CD4-positive, alpha-beta T cell treated with Interleukin-4 for 4 hours (primary cell): ENCODE measurements around the gene PPARG.
"Not testable (repeated sequence)": the region's sequence is repeated elsewhere in the genome, so short reads cannot be mapped to it uniquely, and the experiment has no call there.

Source experiments
- DNase-seq: peaks from one replicate; pipeline ENCODE4 v3.0.0-alpha.2; 2020

The PPARG gene

DNA sequence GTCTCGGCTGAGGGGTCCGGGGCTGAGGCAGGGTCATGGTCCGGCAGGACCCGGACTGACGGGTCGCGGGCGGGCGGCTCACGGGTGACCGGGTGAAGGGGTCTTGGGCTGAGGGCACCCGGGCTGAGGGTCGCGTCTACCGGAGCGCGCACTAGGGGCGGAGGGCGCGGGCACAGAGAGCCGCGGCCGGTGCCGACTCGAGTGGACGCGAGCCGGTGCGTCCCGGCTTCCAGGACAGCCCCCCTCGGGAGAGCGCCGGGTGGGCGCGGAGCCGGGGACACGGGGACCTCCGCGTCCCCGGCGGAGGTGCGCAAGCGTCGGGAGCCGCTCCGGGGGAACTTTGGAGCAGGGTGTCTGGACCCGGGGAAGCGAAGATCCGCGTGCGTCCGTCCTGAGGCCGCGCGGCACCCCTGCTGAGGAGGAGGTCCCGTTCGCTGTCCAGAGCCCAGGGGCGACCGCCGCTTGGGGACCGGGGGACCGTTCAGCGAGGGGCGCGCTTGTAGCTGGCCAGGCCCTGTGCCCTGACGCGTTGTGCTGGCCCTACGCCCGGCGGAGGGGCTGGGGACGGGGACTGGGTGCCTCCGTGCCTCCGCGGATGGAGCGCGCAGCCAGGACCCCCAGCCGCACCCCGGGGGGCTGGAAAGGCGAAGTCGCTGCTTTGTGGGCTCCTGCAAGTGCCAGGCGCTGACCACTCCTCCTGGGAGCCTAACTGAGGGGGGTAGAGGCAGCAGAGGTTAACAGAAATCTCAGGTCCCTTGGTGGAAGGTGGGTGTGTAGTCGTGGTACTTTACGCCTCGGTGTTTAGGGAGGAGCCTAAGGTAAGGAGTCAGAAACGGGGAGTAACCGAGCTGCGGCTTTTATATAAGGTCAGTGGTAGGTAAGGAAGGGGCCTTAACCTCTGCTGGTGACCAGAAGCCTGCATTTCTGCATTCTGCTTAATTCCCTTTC lies at the start of gene PPARG:
TSS of gene PPARG (plus strand) at position 889 of the 948 bp plus-strand sequence. CDS start 90,642 bp downstream, outside the sequence.
- DNase-seq, result no peak

GRCh38 chr3:12239301-12239700 lies 49.6 kb upstream of the PPARG start:
- no peak for DNase-seq

GRCh38 chr3:12242772-12243171 lies 46.1 kb upstream of the PPARG start:
- DNase-seq, result no peak

- no peak for DNase-seq
Measured at GRCh38 chr3:12246497-12247163, 42.2 kb upstream of the PPARG start.

- no peak for DNase-seq
Measured at GRCh38 chr3:12247411-12247810, 41.5 kb upstream of the PPARG start.

DNA sequence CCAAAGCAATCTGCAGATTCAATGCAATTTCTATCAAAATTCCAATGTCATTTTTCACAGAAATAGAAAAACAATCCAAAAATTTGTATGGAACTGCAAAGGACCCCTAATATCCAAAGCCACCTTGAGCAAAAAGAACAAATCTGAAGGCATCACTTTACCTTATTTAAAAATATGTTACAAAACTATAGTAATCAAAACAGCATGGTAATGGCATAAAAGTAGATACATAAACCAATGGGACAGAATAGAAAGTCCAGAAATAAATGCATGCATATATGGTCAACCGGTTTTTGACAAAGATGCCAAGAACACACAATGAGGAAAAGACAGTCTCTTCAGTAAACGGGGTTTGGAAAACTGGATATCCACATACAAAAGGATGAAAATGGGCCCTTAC lies 39.4 kb upstream of the PPARG start:
- DNase-seq, result no peak

GRCh38 chr3:12252889-12253288 lies 36.0 kb upstream of the PPARG start:
- no peak for DNase-seq

GRCh38 chr3:12253516-12254343 lies 35.1 kb upstream of the PPARG start:
- DNase-seq, result no peak

GRCh38 chr3:12255393-12255792 lies 33.5 kb upstream of the PPARG start:
- DNase-seq, result no peak

GRCh38 chr3:12258911-12259310 lies 30.0 kb upstream of the PPARG start:
- no peak for DNase-seq

DNA sequence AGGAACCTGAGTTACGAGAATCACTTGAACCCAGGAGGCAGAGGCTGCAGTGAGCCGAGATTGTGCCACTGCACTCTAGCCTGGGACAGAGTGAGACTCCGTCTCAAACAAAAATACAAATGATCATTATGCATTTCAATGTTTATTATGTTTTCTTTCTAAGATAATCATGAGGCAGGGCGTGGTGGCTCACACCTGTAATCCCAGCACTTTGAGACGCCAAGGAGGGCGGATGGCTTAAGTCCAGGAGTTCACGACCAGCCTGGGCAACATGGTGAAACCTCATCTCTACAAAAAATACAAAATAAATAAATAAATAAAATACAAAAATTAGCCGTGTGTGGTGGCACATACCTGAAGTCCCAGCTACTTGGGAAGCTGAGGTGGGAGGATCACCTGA lies 26.7 kb upstream of the PPARG start:
- not testable (repeated sequence) for DNase-seq

DNA sequence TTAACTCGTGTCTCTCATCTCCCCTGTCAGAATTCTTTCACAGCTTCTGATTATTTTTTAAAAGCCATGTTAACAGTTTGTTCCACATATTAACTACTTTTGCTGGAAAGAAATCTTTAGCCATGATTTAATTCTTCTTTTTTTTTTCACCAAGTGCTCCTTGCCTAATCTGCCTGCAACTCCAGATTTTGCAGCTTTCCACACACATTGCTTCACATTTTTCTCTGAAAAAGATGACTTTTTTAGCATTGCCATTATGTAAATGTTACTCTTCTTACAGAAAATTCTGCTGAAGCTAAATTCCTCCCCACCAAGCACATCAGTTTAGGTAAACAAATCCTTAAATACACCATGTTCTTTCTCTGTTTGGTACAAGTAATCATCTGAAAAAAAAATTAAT lies 23.4 kb upstream of the PPARG start:
- no peak for DNase-seq

- DNase-seq, result no peak
Measured at GRCh38 chr3:12266038-12266437, 22.8 kb upstream of the PPARG start.

DNA sequence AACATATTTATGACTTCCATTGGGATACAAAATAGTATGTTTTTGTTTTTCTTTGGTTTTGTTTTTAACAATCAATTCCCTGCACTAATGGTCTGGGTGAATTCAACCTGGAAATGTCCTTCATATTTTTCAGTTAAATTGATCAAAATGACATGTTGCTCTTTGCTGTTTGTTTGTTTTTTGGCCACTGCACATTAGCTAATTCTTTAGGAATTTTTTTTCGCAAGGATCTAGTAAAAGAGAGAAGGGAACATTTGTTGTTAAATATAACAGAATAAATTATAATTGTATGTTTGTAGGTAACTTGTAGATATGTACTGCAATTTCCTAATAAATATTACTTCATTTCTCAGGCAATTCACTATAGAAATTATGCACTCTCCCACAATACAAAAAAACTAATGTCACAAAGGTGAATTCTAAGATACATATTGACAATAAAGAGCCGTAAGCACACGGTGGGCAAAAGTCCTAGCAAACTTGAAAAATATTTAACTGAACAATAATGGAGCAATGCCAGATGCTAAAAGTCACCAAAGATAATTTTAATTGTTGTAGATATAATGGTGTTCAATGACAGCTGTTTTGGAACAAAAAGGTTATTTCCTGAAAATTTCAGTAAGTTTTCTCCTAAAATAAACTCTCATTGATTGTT lies 21.4 kb upstream of the PPARG start:
- no peak for DNase-seq

DNA sequence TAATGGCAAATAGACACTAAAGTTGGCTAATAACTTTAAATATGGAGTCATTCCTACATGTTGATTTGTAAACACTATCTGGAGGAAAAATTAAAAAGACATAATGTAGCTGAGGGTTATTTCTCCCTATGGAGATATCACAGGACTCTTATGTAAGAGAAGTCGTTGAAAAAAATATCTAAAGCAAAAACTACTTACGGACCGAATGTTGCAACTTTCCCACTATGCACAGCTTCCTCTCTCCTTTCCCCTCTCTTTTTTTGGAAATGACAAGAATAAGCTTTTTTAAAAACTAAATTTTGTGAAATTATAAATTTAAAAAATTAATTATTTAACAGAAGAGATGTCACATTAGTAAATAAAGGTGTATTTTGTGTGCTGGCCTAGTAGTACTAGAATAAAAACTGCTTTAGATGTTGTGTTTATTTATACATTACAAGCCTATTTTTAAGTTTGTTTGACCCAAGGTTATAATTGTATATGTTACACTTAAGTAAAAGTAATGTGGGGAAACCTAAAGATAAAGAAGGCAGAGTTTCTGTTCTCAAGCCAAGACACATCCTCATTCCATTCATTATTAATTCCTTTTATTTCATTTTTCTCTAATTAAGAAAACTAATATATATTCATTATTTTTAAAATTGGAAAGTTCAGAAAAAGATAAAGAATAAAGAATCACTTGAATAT lies 20.7 kb upstream of the PPARG start:
- no peak for DNase-seq

DNA sequence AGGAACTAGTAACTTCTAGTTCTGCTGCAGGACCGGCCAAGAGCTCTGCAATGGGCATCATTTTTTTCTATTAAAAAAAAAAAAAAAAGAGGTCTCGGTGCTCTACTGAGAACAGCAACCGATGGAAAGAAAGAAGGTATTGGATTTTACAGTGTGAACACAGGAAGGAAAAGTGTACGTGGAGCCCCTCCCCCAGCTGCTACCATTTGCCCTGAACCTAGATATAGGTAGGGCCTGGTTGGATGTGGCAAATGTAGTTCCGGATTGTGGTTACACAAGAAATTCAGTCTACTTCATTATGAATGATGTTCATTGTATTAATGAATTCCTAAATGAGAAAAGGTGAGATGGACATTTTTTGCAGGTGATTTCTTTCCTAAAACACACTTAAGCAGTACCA lies 17.9 kb upstream of the PPARG start:
- DNase-seq, result no peak

DNA sequence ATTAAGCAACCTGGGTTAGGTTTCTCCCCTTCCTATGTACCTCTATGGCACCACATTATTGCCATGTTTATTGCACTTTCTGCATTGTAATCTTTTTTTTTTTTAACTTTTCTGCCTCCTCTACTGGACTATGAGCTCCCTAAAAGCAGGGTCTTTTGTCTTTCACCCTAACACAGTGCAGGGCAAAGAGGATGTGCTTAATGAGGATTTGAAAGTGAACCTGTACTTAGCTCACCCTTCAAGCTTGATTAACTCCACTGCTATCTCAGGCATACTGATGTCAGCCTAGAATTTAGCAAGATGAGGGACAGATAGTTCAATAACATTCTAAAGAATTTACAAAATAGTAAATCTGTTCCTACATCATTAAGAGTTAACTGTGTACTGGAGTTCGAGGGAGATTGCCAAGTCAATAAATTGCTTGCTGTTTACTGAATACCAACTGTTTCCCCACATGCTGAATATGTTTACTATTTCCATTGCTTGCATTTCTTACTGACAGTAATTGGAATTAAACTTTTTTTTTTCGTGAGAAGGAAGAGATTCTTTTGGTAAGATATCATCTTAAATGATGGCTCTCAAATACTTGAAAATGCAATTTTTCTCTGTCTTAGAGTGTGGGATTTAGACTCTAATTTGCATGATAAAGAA lies 15.7 kb upstream of the PPARG start:
- no peak for DNase-seq

GRCh38 chr3:12275974-12276650 lies 12.8 kb upstream of the PPARG start:
- DNase-seq, result no peak

- DNase-seq, result not testable (repeated sequence)
Measured at GRCh38 chr3:12276827-12277226, 12.0 kb upstream of the PPARG start.

DNA sequence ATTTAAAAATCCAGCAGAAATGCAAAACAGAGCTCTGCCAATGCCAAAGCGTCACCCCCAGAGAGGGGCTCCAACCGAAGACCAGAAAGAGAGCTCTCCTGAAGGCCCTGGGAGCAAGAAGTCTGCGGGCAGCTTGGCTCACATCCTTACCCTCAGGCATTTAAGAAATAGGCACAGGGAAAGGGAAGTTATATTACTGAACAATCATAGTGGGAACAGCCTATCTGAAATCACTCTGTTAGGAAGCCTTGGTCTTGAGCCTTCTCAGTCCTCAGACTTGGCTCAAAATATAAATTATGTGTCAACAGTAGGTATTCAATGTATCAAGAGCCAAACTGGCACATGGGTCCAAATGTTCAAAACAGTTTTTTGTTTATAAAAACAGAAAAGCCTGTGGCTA lies 10.3 kb upstream of the PPARG start:
- no peak for DNase-seq
